NCI-H146 treated with DMSO at 0.1 percent for 48 hours (cell line): Measurements from ENCODE around the gene ERRFI1.
A peak's percentile ranks its signal among the peaks of the same experiment; 100 is the strongest.

ENCODE experiments used
- DNase-seq: peaks from one replicate; lab custom pipeline; 2025; ENCODE audit not compliant: unreplicated experiment; lab: John Stamatoyannopoulos, UW

Gene ERRFI1

GRCh38 chr1:8020032-8020431 lies 6.1 kb downstream of the ERRFI1 start:
- no peak for DNase-seq

- no peak for DNase-seq
Measured at GRCh38 chr1:8019229-8019620, 6.9 kb downstream of the ERRFI1 start.

GRCh38 chr1:8018492-8019228 lies 7.4 kb downstream of the ERRFI1 start:
- DNase-seq: no peak

GRCh38 chr1:8017495-8018197 lies 8.5 kb downstream of the ERRFI1 start:
- no peak for DNase-seq

- no peak for DNase-seq
Measured at GRCh38 chr1:8016895-8017241, 9.2 kb downstream of the ERRFI1 start.

GRCh38 chr1:8016210-8016894 lies 9.8 kb downstream of the ERRFI1 start:
- no peak for DNase-seq

- no peak for DNase-seq
Measured at GRCh38 chr1:8015809-8016165, 10.3 kb downstream of the ERRFI1 start.

GRCh38 chr1:8015036-8015808 lies 10.9 kb downstream of the ERRFI1 start:
- DNase-seq: no peak

GRCh38 chr1:8014381-8014988 lies 11.6 kb downstream of the ERRFI1 start:
- DNase-seq: no peak

GRCh38 chr1:8013800-8014199 lies 12.3 kb downstream of the ERRFI1 start:
- DNase-seq: no peak

GRCh38 chr1:8013399-8013798 lies 12.7 kb downstream of the ERRFI1 start:
- DNase-seq: no peak

- no peak for DNase-seq
Measured at GRCh38 chr1:8012955-8013354, 13.2 kb downstream of the ERRFI1 start.

- DNase-seq: no peak
Measured at GRCh38 chr1:8011923-8012858, 13.9 kb downstream of the ERRFI1 start.

- DNase-seq: no peak
Measured at GRCh38 chr1:8011016-8011415, 15.1 kb downstream of the ERRFI1 start.

GRCh38 chr1:8010080-8010664 lies 15.9 kb downstream of the ERRFI1 start:
- DNase-seq: no peak

- DNase-seq: no peak
Measured at GRCh38 chr1:8009043-8010002, 16.8 kb downstream of the ERRFI1 start.

GRCh38 chr1:8006037-8006963 lies 19.8 kb downstream of the ERRFI1 start:
- peak; percentile 62 for DNase-seq
